ENCODE measurements around the gene MAP2K1. TPM values are rescaled to one million over a fixed set of nuclear protein-coding genes. Genes with fewer than 3 reads are reported as not detected.

Gene MAP2K1
- total and polyA plus RNA-seq, 9 of the 15 experiments (the other 6 are each of a cell fraction or from before 2014, with no cell fraction given): 7.5 to 58.3 (median 30.0) TPM

GRCh38 chr15:66497502-66498455 lies 111.1 kb downstream of the MAP2K1 start, which contains the start of gene SNAPC5 (continued):
- TF ChIP-seq HES1 (IDR thresholded peaks at IDR 0.05; ENCODE audit: low read depth) (no peak), ZNF696 (CRISPR knock-in tag; conservative IDR thresholded peaks at IDR 0.05) (no peak), VEZF1 (CRISPR knock-in tag; IDR thresholded peaks at IDR 0.05) (peak; percentile 96), DDX20 (tag; IDR thresholded peaks at IDR 0.05; ENCODE audit: low read depth) (no peak), PML (IDR thresholded peaks at IDR 0.05; ENCODE audit: low read length) (peak; percentile 67), RHOXF2B (CRISPR knock-in tag; conservative IDR thresholded peaks at IDR 0.05) (peak; percentile 53; the same call in 1 of the 2 replicates), ESRRA (IDR thresholded peaks at IDR 0.05; ENCODE audit: borderline replicate concordance, low read depth) (peak; percentile 97), MXD1 (CRISPR knock-in tag; IDR thresholded peaks at IDR 0.05; ENCODE audit: borderline replicate concordance, poor library complexity, severe bottlenecking) (peak; percentile 57), TEAD1 (CRISPR knock-in tag; IDR thresholded peaks at IDR 0.05) (peak; percentile 79 to 83), NR2C2 (CRISPR knock-in tag; IDR thresholded peaks at IDR 0.05) (no peak), NR2C2 (tag; IDR thresholded peaks at IDR 0.05) (peak; percentile 73), ZNF583 (CRISPR knock-in tag; IDR thresholded peaks at IDR 0.05) (no peak), SRSF3 (IDR thresholded peaks at IDR 0.05; ENCODE audit: insufficient read depth, low read length) (no peak), EHMT2 (IDR thresholded peaks at IDR 0.05) (no peak), TBP (optimal IDR thresholded peaks at IDR 0.05; ENCODE audit: low read depth, low read length) (no peak), GTF2B (IDR thresholded peaks at IDR 0.05; ENCODE audit: extremely low read depth, insufficient read length) (no peak), ZNF561 (CRISPR knock-in tag; conservative IDR thresholded peaks at IDR 0.05) (no peak), ZFP30 (CRISPR knock-in tag; IDR thresholded peaks at IDR 0.05; ENCODE audit: borderline replicate concordance) (no peak), PCBP2 (IDR thresholded peaks at IDR 0.05; ENCODE audit: low read depth, low read length, poor library complexity, severe bottlenecking) (no peak), ZNF408 (CRISPR knock-in tag; IDR thresholded peaks at IDR 0.05; ENCODE audit: low read depth) (no peak), MCM2 (IDR thresholded peaks at IDR 0.05; ENCODE audit: low read depth) (no peak), CCNT2 (IDR thresholded peaks at IDR 0.05; ENCODE audit: borderline replicate concordance, extremely low read depth, insufficient read length, low read depth, low read length) (peak; percentile 80), ZNF24 (IDR thresholded peaks at IDR 0.05) (peak; percentile 31; the same call in 1 of the 2 replicates), MEIS2 (IDR thresholded peaks at IDR 0.05; ENCODE audit: partially characterized antibody) (peak; percentile 79), NFATC3 (IDR thresholded peaks at IDR 0.05) (no peak), MTF1 (CRISPR knock-in tag; IDR thresholded peaks at IDR 0.05; ENCODE audit: borderline replicate concordance) (no peak)
